Vagina (tissue), 2 donors: ENCODE results near the gene GRIFIN.

Experiments
- CTCF ChIP-seq, 3 experiments: fragments of 450-650 bp in 2 of 3; fragments of 200-600 bp in 1 of 3; sonication (generic) in 1 of 3; IDR thresholded peaks; one replicate each; pipeline ENCODE4 v1.5.1; 2017 to 2019; ENCODE audit warnings: antibody characterized with exemption in 3 of 3, mild to moderate bottlenecking in 2 of 3, moderate library complexity in 2 of 3
- POLR2A ChIP-seq, 2 donors: fragments of 450-650 bp; IDR thresholded peaks; one replicate each; pipeline ENCODE4 v1.6.1; 2017; ENCODE audit warnings: antibody characterized with exemption in 2 of 2, mild to moderate bottlenecking in 2 of 2, moderate library complexity in 2 of 2
- POLR2AphosphoS5 ChIP-seq, 2 donors: sonication (generic); formaldehyde crosslinking; IDR thresholded peaks; one replicate each; pipeline ENCODE4 v1.9.0; 2017; ENCODE audit warnings: antibody characterized with exemption in 2 of 2, mild to moderate bottlenecking in 2 of 2, low read depth in 1 of 2; ENCODE audit not compliant: insufficient read depth in 1 of 2

GRCh38 chr7:2520761-2521290 lies 44.6 kb upstream of the GRIFIN start:
- TF ChIP-seq CTCF (IDR thresholded peaks at IDR 0.05) (no peak), POLR2AphosphoS5 (IDR thresholded peaks at IDR 0.05; ENCODE audit: insufficient read depth in 1 of 2, low read depth in 1 of 2) (no peak), POLR2A (IDR thresholded peaks at IDR 0.05) (no peak)
